GM23248 (cell line): Measurements from ENCODE around the gene PHKA1. TPM values are rescaled to one million over a fixed set of nuclear protein-coding genes. Genes with fewer than 3 reads are reported as not detected.

Experiments used
- DNase-seq: peaks from one replicate; pipeline ENCODE4 v3.0.0-alpha.2; 2015
- H2AFZ ChIP-seq: fragments of 200-600 bp; sonication (generic); 2 replicates; pipeline ENCODE4 v1.6.1; 2016; ENCODE audit warnings: antibody characterized with exemption
- H3F3A ChIP-seq: fragments of 200-600 bp; sonication (generic); 2 replicates; pipeline ENCODE4 v1.6.1; 2016; ENCODE audit warnings: mild to moderate bottlenecking, antibody characterized with exemption, mixed run types; ENCODE audit not compliant: insufficient read depth
- H3K27ac ChIP-seq: fragments of 200-600 bp; sonication (generic); 2 replicates; pipeline ENCODE4 v1.5.1; 2016; ENCODE audit warnings: mild to moderate bottlenecking
- H3K27me3 ChIP-seq: fragments of 200-600 bp; sonication (generic); replicated peaks from 2 replicates; pipeline ENCODE4 v1.6.1; 2016; ENCODE audit warnings: mild to moderate bottlenecking; ENCODE audit not compliant: insufficient read depth
- H3K36me3 ChIP-seq: fragments of 200-600 bp; sonication (generic); 2 replicates; pipeline ENCODE4 v1.6.1; 2016; ENCODE audit warnings: low read depth, mild to moderate bottlenecking
- H3K4me1 ChIP-seq: fragments of 200-600 bp; sonication (generic); 2 replicates; pipeline ENCODE4 v1.6.1; 2016; ENCODE audit warnings: mild to moderate bottlenecking; ENCODE audit not compliant: insufficient read depth
- H3K4me2 ChIP-seq: fragments of 200-600 bp; sonication (generic); one replicate; pipeline ENCODE4 v1.6.1; 2016; ENCODE audit warnings: mild to moderate bottlenecking; ENCODE audit not compliant: unreplicated experiment
- H3K4me3 ChIP-seq: fragments of 200-600 bp; sonication (generic); 2 replicates; pipeline ENCODE4 v1.5.1; 2016; ENCODE audit warnings: mild to moderate bottlenecking
- H3K79me2 ChIP-seq: fragments of 200-600 bp; sonication (generic); 2 replicates; pipeline ENCODE4 v1.6.1; 2016; ENCODE audit warnings: mild to moderate bottlenecking; ENCODE audit not compliant: insufficient read depth
- H3K9ac ChIP-seq: fragments of 200-600 bp; sonication (generic); 2 replicates; pipeline ENCODE4 v1.6.1; 2016; ENCODE audit warnings: mild to moderate bottlenecking
- H3K9me2 ChIP-seq: fragments of 200-600 bp; sonication (generic); 2 replicates; pipeline ENCODE4 v1.6.1; 2016; ENCODE audit warnings: mixed run types, mild to moderate bottlenecking, moderate library complexity; ENCODE audit not compliant: insufficient read depth
- H3K9me3 ChIP-seq: fragments of 200-600 bp; sonication (generic); one replicate; pipeline ENCODE4 v1.6.1; 2017; ENCODE audit warnings: low read depth
- H4K20me1 ChIP-seq: fragments of 200-600 bp; sonication (generic); 2 replicates; pipeline ENCODE4 v1.6.0; 2016; ENCODE audit not compliant: insufficient read depth
- EZH2 ChIP-seq: fragments of 200-600 bp; sonication (generic); IDR thresholded peaks from 2 replicates; pipeline ENCODE4 v1.6.1; 2018; ENCODE audit warnings: antibody characterized with exemption, mild to moderate bottlenecking; ENCODE audit not compliant: insufficient read depth, poor library complexity, severe bottlenecking
- EZH2phosphoT487 ChIP-seq: fragments of 200-600 bp; sonication (generic); IDR thresholded peaks from 2 replicates; pipeline ENCODE4 v1.6.1; 2018; ENCODE audit warnings: antibody characterized with exemption, moderate library complexity, mild to moderate bottlenecking, low read depth; ENCODE audit not compliant: insufficient read depth
- WGBS, 2 experiments: methylation state at CpG; one replicate each; pipeline ENCODE4 v1.1.6; 2015 to 2017; ENCODE audit warnings: low lambda C conversion rate in 2 of 2, low coverage in 1 of 2; ENCODE audit errors: missing lambda C conversion rate in 2 of 2; 5-methylcytosine and 5-hydroxymethylcytosine counted together
- in situ Hi-C: fragments of 300-500 bp; cut with MboI; formaldehyde crosslinking; loops from 2 replicates; pipeline ENCODE4 v1.15.0; 2020
- polyA plus RNA-seq: library from polyadenylated mRNA; unstranded; fragments of >200 nt; fragmentation: Nextera tagmentation; extraction: Ambion mirVana; gene quantifications from 2 replicates; pipeline ENCODE4 v1.2.1, GENCODE V29; 2016
- total RNA-seq: library from RNA; depleted of rRNA; stranded (reverse); fragments of >200 nt; shearing (Covaris generic); gene quantifications from 2 replicates; pipeline ENCODE4 v1.2.3, GENCODE V29; 2014

The PHKA1 gene
- total and polyA plus RNA-seq, 2 experiments from 2014 or later = 1.6 to 2.5 TPM

GRCh38 chrX:72727846-72728245 lies 13.7 kb upstream of the PHKA1 start:
- Histone ChIP-seq H3K79me2 (no peaks in the 10 kb centered on the region), H3K4me1 (peaks cover 3% of the 10 kb centered on the region; the same call in 1 of the 2 replicates), H4K20me1 (no peaks in the 10 kb centered on the region), H2AFZ (no peak overlapping the region), H3K4me2 (no peak overlapping the region), H3K9me3 (no peaks in the 10 kb centered on the region), H3F3A (no peaks in the 10 kb centered on the region), H3K27ac (no peak overlapping the region), H3K9ac (no peak overlapping the region), H3K4me3 (no peak overlapping the region), H3K9me2 (no peaks in the 10 kb centered on the region), H3K27me3 (no peaks in the 10 kb centered on the region), H3K36me3 (no peaks in the 10 kb centered on the region)
- in situ Hi-C loops = no loop called here
- 80 to 84% methylated on average over 7 of the region's 7 CpGs for WGBS, 2 experiments
- no peak for TF ChIP-seq EZH2phosphoT487
- TF ChIP-seq EZH2 = no peak
- DNase-seq = no peak

- no peak overlapping the region for H3K27ac ChIP-seq
- H4K20me1 ChIP-seq = no peaks in the 10 kb centered on the region
- in situ Hi-C loops = no loop called here
- no peak overlapping the region for H3K4me2 ChIP-seq
- no peak overlapping the region for H3K4me3 ChIP-seq
- H2AFZ ChIP-seq = no peak overlapping the region
- no peak for TF ChIP-seq EZH2
- TF ChIP-seq EZH2phosphoT487 = no peak
- no peaks in the 10 kb centered on the region for H3K27me3 ChIP-seq
- H3K79me2 ChIP-seq = no peaks in the 10 kb centered on the region
- no peaks in the 10 kb centered on the region for H3K9me2 ChIP-seq
- no peak for DNase-seq
- 8 to 13% methylated on average over 5 of the region's 5 CpGs for WGBS, 2 experiments
- no peaks in the 10 kb centered on the region for H3K9me3 ChIP-seq
- peaks cover 4% of the 10 kb centered on the region; the same call in 1 of the 2 replicates for H3F3A ChIP-seq
- H3K36me3 ChIP-seq = no peaks in the 10 kb centered on the region
- H3K9ac ChIP-seq = no peak overlapping the region
- 0 out of 2 replicates have a peak, but pooled peaks cover 3% of the 10 kb centered on the region for H3K4me1 ChIP-seq
Observed at GRCh38 chrX:72716766-72717165, 2.7 kb upstream of the PHKA1 start.

GRCh38 chrX:72715546-72715945 lies 1.4 kb upstream of the PHKA1 start:
- in situ Hi-C loops = no loop called here
- no peak overlapping the region for H3K4me3 ChIP-seq
- H3K27ac ChIP-seq = no peak overlapping the region
- H2AFZ ChIP-seq = no peak overlapping the region
- 87 to 88% methylated on average over 10 to 12 of the region's 12 CpGs for WGBS, 2 experiments
- H3K9me2 ChIP-seq = no peaks in the 10 kb centered on the region
- no peak overlapping the region for H3K4me2 ChIP-seq
- no peaks in the 10 kb centered on the region for H4K20me1 ChIP-seq
- H3K79me2 ChIP-seq = no peaks in the 10 kb centered on the region
- no peaks in the 10 kb centered on the region for H3K9me3 ChIP-seq
- no peaks in the 10 kb centered on the region for H3K27me3 ChIP-seq
- 0 out of 2 replicates have a peak, but pooled peaks cover 3% of the 10 kb centered on the region for H3K4me1 ChIP-seq
- H3K9ac ChIP-seq = no peak overlapping the region
- no peak for DNase-seq
- no peaks in the 10 kb centered on the region for H3K36me3 ChIP-seq
- peaks cover 4% of the 10 kb centered on the region; the same call in 1 of the 2 replicates for H3F3A ChIP-seq
- no peak for TF ChIP-seq EZH2phosphoT487
- no peak for TF ChIP-seq EZH2

GRCh38 chrX:72714478-72714916 lies 391 bp upstream of the PHKA1 start:
- H3F3A ChIP-seq = peaks cover 4% of the 10 kb centered on the region; the same call in 1 of the 2 replicates
- peak overlapping the region; percentile 84 for H3K4me3 ChIP-seq
- H2AFZ ChIP-seq = peak overlapping the region; percentile 90
- H3K4me2 ChIP-seq = peak overlapping the region; percentile 84
- no peaks in the 10 kb centered on the region for H3K79me2 ChIP-seq
- no peaks in the 10 kb centered on the region for H3K36me3 ChIP-seq
- H3K27ac ChIP-seq = peak overlapping the region; percentile 77
- H3K4me1 ChIP-seq = 0 out of 2 replicates have a peak, but pooled peaks cover 3% of the 10 kb centered on the region
- in situ Hi-C loops = no loop called here
- H4K20me1 ChIP-seq = no peaks in the 10 kb centered on the region
- no peak for TF ChIP-seq EZH2phosphoT487
- no peak for TF ChIP-seq EZH2
- peak; percentile 75 for DNase-seq
- H3K9me3 ChIP-seq = no peaks in the 10 kb centered on the region
- H3K9ac ChIP-seq = peak overlapping the region; percentile 74
- no peaks in the 10 kb centered on the region for H3K27me3 ChIP-seq
- no peaks in the 10 kb centered on the region for H3K9me2 ChIP-seq
- WGBS, 2 experiments = 1 to 2% methylated on average over 11 to 13 of the region's 13 CpGs
